CD4-positive, alpha-beta T cell treated with Interleukin-4 for 1 hour (primary cell): Measurements from ENCODE around the gene IL1RAPL1.
"Not testable (repeated sequence)": the region's sequence is repeated elsewhere in the genome, so short reads cannot be mapped to it uniquely, and the experiment has no call there.

ENCODE experiments used
- DNase-seq, 2 donors: peaks; one replicate each; pipeline ENCODE4 v3.0.0-alpha.2; 2020 to 2022

Gene IL1RAPL1

DNA sequence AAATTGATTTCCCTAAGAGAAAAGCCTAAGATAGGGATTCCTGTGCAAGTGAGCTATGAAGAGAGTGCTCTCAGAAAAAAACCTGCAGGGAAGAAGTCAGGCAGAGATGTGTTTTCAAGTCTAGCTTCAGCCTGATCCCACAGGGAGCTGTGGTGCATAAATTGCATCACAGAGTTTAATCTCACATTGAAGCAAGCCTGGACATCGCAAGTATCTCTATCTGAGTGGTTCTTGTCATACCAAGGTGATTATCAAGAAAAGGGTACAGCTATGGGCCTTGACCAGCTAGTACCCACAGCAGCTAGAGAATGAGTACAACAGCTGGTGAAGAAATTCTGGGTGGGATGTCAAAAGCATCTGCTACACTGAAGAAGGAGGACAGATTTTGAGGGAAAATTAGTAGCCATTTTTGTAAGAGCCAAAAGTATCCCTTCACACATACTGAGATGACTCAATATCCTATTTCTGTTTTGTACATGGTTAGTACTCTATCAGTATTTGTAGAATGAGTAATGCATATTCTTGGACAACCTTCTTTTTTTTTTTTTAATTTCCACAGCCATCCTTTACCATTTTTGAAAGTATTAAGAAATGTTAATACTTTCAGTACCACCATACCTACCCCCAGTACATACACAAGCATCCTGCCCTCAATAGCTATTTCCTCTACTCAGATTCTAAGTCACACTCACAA lies 708.9 kb downstream of the IL1RAPL1 start:
- DNase-seq, result no peak

DNA sequence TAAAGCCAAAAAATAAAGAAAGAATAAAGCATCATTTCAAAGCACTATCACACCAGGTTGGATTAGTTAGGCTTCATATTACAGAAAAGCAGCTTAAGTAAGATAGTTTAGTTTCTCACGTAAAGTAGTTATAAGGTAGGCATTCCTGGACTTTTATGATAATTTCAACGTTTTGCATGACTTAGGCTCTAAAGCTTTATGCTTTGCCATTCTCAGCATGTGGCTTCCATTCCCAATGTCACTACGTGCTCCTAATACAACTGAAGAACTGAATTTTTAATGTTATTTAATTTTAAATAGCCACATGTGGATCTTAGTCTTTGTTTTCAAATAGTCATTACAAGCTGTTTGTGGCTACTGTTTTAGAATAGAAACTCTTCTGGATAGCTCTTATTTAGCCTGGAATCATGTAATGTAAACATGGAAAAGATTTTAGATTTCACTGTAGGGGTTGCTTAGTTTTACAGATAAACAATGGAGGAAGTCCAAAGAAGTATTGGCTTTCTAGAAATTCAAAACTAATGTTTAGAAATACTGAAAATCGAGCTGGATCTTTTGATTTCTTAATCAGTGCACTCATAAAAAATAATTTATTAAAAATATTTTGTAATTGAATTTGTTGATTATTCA lies 710.0 kb downstream of the IL1RAPL1 start:
- DNase-seq, result no peak

DNA sequence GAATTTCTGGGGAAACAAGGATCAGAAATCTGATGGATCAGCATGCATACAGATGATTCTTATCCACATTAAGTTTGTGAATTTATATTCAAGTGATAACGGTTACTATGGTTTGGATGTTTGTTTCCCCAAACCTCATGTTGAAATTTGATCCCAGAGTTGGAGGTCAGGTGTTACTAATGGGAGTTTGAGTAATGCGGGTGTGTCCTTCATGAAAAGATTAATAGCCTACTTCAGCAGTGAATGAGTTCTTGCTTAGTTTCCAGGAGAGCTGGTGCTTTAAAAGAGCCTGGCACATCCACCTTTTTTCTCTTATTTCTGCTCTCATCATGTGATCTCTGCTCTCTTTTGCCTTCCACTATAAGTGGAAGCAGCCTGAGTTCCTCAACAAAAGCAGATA lies 712.4 kb downstream of the IL1RAPL1 start:
- no peak for DNase-seq

DNA sequence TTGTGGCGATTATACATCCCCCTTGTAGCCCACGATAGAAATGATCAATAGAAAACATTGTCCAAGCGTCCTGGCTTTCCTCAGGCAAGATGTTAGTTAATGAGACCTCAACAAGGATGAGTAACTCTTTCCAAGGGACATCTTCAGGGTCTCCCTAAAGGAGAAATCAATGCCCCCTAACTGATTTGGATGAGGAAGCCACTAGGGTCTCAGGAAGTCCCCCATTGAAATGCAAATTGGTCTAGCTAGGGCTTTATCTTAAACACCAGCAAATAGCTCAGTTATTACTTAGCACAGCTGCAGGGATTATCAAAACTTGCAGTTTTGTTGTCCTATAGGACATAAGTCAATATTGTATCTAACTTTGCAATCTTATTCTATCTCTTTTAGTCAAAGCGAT lies 721.5 kb downstream of the IL1RAPL1 start:
- DNase-seq, result no peak

DNA sequence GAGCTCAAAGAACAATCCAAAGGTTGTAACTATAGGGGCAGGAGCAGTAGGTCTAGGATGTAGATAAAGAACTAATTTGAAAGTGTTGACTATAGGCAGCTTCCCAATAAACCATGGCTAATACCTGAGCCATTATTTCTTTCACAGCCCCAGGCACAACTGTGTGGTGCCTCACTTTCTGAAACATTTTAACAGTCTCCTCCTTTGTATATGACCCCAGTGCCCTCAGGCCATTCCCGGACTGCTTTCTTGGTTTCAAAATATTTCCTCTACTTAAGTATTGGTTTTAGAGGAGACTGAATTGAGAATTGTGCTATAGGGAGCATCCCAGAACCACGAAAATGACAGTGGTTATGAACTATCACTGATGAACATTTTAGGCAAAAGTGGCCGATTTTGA lies 728.7 kb downstream of the IL1RAPL1 start:
- DNase-seq, result no peak

DNA sequence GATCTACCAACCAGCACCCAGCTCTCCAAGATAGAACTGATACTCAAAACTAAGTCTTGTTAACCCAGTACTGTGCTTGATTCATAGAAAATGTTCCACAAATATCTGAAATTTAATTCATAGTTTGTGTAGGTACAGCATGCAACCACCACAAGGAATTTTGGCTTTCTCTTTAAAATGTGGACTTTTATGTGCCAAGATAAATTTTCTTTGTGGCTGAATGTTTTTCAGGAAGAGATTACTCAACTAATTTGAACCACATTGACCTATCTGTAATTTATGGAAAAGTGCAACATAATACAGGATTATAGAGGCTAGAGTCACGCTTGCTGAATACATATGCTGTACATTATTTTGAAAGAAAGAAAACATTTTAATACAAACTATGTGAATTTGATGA lies 730.8 kb downstream of the IL1RAPL1 start:
- no peak for DNase-seq

DNA sequence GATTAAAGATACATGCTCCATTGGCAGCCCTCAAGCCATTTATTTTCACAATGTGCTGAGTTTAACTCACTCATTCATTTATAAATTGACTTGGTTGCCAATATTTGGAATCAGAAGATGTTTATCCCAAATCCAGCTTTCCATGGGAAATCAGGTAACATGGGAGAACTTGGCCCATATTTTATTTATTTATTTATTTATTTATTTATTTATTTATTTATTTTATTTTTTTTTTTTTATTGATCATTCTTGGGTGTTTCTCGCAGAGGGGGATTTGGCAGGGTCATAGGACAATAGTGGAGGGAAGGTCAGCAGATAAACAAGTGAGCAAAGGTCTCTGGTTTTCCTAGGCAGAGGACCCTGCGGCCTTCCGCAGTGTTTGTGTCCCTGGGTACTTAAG lies 745.2 kb downstream of the IL1RAPL1 start:
- not testable (repeated sequence) for DNase-seq

DNA sequence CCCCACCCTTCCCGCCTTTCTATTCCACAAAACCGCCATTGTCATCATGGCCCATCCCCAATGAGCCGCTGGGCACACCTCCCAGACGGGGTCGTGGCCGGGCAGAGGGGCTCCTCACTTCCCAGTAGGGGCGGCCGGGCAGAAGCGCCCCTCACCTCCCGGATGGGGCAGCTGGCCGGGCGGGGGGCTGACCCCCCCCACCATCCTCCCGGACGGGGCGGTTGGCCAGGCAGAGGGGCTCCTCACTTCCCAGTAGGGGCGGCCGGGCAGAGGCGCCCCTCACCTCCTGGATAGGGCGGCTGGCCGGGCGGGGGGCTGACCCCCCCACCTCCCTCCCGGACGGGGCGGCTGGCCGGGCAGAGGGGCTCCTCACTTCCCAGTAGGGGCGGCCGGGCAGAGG lies 745.8 kb downstream of the IL1RAPL1 start:
- not testable (repeated sequence) for DNase-seq

DNA sequence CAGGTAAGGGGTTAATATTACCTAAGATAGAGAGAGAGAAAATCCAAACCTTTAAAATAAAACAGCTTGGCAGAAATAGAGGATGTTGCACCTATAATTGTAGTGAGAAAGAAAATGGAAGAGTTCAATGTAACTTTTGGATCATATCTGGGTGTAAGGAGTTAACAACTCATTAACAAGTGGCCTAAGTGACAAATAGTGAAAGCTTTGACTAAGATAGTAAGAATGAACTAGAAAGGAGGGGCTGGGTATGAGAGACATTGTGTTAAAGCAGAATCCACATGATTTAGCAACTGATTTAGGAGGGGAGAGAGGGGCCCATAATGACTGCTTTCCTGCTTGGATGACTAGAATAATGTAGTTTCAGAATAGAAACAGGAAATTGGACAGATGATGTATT lies 761.0 kb downstream of the IL1RAPL1 start:
- DNase-seq, result no peak

DNA sequence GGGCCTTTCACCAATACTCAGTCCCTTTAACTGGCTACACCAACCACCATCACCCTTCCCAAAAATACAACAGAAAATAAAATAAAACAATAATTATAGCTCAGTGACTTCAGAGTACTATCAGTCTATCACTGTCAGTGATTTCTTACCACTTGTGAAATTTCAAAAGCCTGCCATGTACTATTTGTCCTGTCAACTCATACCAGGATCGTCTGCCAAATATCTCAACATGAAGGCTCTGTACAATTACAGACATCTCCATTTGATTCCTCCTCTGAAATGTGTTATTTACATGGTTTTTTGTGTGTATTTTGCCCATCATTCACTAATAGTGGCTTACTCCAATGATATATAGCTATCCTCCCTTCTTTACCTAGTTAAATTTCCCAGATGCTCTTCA lies 772.0 kb downstream of the IL1RAPL1 start:
- no peak for DNase-seq

DNA sequence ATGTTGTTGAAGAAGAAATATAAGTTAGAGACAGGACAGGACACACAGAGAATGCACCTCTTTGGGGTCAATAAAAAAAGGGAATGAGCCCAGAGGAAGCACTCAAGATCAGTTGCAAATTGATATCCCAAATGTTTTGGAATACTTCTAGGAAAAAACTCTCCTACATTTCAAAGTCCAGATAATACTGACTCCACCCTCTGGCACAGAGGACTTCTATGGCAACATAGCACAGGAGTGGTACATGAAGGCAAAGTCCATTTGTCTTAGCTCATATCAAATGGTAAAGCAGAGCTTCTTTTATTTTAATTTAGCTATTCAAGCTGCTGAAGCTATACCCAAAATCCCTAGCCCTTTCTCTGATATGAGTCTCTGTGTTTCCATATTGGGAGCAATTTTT lies 787.5 kb downstream of the IL1RAPL1 start:
- not testable (repeated sequence) for DNase-seq

DNA sequence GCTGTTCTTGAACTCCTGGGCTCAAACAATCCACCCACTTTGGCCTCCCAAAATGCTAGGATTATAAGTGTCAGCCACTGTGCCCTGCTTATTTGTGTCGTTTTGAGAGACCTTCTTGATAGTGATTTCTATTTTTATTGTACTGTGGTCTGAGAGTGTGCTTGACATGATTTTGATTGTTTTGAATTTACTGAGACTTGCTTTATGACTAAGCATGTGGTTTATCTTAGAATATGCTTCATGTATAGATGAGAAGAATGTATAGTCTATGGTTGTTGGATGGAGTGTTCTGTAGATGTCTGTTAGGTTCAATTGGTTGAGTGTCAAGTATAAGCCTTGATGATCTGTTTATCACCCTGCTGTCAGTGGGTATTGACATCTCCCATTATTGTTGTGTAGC lies 789.3 kb downstream of the IL1RAPL1 start:
- no peak for DNase-seq

DNA sequence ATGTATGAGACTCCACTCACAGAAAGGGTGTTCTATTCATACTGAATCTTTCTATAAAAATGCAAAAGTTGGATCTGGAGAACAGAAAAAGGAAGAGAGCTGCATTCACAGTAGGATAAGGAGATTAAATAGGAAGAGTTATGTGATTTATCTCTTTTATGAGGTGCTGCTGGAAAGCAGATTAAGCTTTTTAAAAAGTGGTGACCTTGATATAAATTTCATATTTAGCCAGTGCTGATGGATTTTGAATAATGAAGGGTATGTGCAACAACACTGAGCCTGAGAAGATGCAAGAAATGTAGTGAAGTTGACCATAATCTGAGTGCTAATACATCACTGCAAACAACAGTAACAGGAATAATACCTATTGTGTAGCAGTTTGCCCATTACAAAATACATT lies 795.6 kb downstream of the IL1RAPL1 start:
- DNase-seq, result no peak

DNA sequence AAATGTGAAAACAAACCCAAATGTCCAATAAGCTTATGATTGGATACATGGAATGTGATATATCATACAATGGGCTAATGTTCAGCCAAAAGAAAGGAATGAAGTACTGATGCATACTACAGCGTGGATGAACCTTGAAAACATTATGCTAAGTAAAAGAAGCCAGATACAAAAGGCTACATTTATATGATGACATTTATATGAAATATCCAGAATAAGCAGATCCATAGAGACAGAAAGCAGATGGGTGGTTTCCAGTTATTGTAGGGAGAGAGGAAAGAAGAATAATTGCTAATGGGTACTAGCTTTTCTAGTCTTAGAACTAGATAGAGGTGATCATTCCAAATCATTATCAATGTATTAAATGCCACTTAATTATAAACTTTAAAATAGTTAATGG lies 801.3 kb downstream of the IL1RAPL1 start:
- no peak for DNase-seq

DNA sequence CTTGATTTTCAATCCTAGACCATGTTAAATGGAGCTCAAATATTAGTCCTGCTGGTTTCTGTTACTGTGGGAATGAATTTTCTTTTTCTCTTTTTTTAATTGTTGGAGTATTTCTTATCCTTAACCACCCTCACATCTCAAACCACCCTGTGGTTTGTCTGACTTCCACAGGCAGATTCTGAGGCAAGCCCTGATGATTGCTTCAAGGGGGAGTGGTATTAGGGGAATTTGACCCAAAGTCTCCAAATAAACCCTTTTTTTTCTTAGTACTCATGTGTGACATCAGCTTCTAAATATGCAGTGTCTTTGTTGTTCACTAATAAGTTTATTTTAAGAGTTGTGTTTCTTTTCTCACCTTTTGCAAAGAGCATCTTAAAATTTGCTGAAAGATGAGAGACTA lies 810.3 kb downstream of the IL1RAPL1 start:
- DNase-seq, result no peak

DNA sequence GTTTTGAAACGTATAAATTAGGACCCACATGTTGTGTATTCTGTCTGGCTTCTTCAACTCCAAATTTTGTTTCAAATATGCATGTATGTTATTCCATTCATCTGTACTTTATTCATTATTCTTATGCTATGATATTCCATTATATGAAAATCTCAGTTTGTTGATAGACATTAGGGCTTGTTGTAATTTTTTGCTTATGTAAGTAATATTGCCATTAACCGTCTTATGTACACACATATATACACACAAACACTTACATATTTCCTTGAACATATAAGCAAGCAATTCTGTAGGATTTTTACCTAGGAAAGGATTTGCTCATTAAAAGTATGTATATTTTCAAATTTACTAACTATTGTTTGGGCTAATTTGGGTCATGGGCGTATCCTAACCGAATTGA lies 820.1 kb downstream of the IL1RAPL1 start:
- no peak for DNase-seq

DNA sequence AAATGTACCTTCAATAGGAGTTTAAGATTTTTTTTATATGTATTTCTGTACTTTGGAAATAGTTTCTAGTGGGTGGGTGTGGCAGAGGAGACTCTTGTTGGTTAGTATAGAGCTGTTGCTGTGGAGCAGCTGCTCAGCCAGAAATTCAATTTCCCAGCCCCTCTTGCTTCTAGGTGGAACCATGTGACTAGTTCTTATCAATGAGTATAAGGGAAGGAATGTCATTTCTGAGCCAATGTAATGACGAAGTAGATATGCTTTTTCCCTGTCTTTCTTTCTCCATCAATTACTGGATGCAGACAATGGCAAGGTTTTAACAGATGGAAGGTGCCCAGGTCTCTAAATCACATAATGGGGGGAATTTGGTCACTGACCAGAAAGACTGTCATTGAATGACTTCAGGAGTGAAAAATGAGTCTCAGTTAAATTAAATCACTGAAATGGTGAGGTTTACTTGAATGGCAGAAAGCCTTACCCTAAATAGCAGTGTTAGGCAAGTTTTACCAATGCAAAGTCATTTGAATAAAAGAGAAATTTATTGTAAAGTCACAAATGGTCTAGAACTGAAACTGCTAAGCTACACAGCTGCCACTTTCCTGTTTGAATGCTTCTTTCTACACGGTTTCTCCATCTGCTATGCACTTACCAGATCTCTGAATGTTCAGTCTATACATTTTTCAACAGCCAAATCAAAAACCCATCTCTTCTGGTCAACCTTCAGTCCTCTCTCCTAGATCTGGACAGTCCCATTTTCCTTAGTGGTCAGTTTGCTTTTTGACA lies 832.7 kb downstream of the IL1RAPL1 start:
- DNase-seq, result no peak

DNA sequence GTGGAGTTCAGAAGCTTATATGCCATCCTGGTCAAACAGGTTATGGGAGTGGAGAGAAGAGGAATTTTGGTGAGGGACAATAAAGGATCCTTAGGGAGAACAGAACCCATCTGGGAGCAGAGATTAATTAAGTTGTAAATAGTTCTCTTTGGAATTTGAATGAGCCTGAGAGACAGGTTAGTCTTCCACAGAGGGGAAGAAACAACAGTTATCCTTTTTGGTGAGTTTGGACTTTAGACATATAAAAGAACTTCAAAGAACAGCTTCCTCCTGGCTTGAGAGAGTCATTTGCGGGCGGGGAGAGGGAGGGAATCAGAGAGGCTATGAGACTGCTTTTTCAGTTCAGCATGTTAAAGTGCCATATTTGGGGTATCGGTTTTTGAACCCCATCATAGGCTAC lies 834.8 kb downstream of the IL1RAPL1 start:
- no peak for DNase-seq

DNA sequence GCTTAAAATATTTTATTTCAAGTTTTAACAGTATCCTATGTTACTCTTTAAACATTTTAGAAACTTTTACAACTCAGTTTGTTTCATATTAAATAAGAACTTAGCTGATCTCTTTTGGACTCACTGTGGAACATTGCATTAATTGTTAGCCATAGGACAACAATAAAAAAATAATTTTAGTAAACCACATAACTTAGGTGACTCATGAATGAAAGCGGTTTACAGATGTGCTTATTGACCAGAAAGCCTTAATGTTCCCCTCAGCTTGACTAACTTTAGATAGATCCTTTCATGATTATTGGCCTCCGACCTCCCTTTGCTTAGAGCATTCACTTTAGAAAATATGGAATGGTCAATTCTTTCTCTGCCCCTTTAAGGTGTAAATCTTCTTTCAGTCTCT lies 844.6 kb downstream of the IL1RAPL1 start:
- DNase-seq, result no peak

DNA sequence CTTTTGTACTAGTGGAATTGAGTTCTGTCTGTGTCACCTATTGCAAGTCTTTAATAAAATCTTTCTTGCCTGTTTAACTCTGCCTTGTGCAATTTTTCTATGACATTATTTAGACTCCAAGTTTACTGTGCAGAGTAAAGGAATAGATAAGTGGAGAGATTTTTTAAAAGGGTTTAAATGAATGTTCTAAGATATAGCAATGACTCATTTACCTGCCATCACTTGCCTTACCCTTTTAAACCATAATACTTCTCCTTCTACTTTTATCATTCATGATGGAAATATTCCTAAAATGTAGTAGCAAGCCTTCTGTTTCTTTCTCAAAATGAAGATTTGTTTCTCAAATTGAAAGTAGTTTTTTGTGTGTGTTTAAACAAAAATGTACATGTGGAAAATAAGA lies 845.3 kb downstream of the IL1RAPL1 start:
- no peak for DNase-seq

DNA sequence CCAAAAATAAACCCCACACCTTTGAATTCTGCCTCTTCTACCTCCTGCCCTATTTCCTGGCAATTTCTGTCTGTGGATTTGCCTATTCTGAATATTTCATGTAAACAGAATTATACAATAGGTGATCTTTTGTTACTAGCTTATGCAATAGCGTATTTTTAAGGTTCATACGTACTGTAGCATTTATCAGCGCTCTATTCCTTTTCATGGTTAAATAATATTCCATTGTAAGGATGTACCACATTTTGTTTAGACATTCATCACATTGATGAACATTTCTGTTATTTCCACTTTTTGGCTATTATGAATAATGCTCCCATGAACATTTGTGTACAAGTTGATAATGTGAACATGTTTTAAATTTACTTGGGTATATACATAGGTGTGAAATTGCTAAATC lies 847.7 kb downstream of the IL1RAPL1 start:
- no peak for DNase-seq

DNA sequence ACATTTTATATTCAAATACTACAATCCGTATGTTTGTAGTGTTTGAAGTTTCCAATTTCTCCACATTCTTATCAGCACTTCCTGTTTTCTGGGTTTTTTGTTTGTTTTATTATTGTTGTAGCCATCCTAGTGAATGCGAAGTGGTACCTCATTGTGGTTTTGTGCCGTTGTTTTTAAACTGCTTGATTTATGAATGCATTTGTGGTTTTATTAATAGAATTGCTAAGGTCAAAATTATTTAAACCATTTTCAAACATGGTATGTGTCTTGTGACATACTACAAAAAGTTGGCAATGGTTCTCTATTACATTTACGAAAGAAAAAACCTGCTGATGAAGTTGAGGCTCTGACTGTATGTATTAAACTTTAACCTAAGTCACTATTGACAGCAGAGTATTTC lies 848.1 kb downstream of the IL1RAPL1 start:
- DNase-seq, result no peak

DNA sequence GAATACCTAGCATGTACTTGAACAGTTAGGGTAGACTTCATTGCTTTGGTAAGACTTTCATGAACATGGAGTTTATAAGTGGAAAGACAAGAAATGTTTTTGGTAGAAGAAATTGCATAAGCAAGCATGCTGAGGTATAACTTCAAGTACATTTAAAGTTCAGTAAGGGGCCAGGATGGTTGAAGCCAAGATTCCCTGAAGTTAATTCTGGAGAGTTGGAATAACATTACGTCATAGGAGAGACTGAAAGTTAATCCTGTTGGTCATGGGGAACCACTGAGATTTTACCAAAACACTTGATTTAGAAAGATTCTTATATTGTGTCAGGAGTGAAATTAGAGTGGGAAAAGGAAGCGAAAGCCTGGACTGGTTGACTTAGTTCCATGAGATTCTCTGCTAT lies 860.6 kb downstream of the IL1RAPL1 start:
- DNase-seq, result no peak

DNA sequence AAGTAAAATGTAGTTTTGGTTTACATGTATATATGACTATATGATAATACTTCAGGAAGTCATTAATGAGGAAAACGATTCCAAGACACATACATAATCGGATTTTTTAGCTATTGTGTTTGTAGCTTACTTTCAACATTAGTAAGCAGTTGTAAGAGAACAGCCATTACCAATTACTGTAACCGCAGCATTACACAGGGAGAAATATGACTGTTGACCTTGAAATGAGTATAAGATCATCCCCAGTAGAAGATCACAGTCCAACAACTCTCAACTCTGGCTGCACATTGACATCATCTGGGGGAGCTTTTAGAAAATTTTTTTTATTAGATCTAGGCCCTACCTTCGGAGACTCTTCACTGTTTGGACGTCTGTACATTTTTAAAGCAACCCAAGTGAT lies 866.1 kb downstream of the IL1RAPL1 start:
- no peak for DNase-seq
